WI38 (cell line): Measurements from ENCODE around the gene KLF13.

Experiments
- H3K4me3 ChIP-seq: 2 replicates; pipeline ENCODE4 v1.5.1; 2011; ENCODE audit warnings: low read depth, mild to moderate bottlenecking, control low read depth, low read length
- CTCF ChIP-seq: IDR thresholded peaks from 2 replicates; pipeline ENCODE4 v1.5.1; 2012; ENCODE audit warnings: low read depth, mild to moderate bottlenecking, control low read depth, low read length

The KLF13 gene

GRCh38 chr15:31362886-31363285 is 36.3 kb downstream of the KLF13 start:
- H3K4me3 ChIP-seq: no peak overlapping the region
- no peak for TF ChIP-seq CTCF

- no peak for TF ChIP-seq CTCF
- no peak overlapping the region for H3K4me3 ChIP-seq
Measured at GRCh38 chr15:31364301-31365031, 37.8 kb downstream of the KLF13 start.

- no peak for TF ChIP-seq CTCF
- no peak overlapping the region for H3K4me3 ChIP-seq
Measured at GRCh38 chr15:31365032-31365654, 38.5 kb downstream of the KLF13 start.

- no peak for TF ChIP-seq CTCF
- H3K4me3 ChIP-seq: no peak overlapping the region
Measured at GRCh38 chr15:31365655-31366127, 39.1 kb downstream of the KLF13 start.

- no peak overlapping the region for H3K4me3 ChIP-seq
Measured at GRCh38 chr15:31366169-31366734, 39.6 kb downstream of the KLF13 start.

GRCh38 chr15:31367021-31367729 is 40.5 kb downstream of the KLF13 start:
- H3K4me3 ChIP-seq: no peak overlapping the region
- TF ChIP-seq CTCF: no peak

More at GRCh38 chr15:31366169-31366734, 39.6 kb downstream of the KLF13 start:
- TF ChIP-seq CTCF: 0 out of 2 replicates have a peak, but pooled peaks have one; percentile 4
